ENCODE data around the gene TTLL3. TPM values are rescaled to one million over a fixed set of nuclear protein-coding genes. Genes with fewer than 3 reads are reported as not detected.

Gene TTLL3
- total and polyA plus RNA-seq, 2 of the 4 experiments (the other 2 are of a cell fraction): 6.8 to 43.4 TPM

DNA sequence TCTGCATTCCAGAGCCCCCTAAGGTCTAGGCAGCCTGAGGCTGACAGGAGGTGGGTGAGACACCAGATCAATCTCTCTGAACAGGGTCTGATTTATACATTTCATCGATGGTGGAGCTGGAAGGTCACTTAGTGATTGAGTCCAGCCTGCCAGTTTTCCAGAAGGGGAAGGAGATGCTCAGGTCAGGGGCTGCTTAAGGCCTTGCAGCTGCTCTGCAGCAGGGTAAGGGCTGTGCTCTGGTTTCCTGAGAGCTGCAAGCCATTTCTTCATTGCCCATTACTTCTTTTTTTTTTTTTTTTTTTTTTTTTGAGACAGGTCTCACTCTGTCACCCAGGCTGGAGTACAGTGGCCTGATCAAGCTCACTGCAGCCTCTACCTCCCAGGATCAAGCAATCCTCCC, 28.5 kb upstream of the TTLL3 start:
- Histone ChIP-seq H3K27ac (ENCODE audit: insufficient read depth, low read length) (no peak overlapping the region), H3K4me1 (ENCODE audit: control insufficient read depth, insufficient read depth, low read length) (peaks cover 3% of the 10 kb centered on the region), H2BK15ac (ENCODE audit: low read depth, low read length) (no peak overlapping the region), H4K8ac (ENCODE audit: low read depth in 2 of 2, low read length in 2 of 2) (no peak overlapping the region), H4K91ac (ENCODE audit: insufficient read depth, low read depth, low read length) (no peak overlapping the region), H3K4me3 (ENCODE audit: insufficient read depth, low read depth, low read length) (no peak overlapping the region), H2BK5ac (ENCODE audit: low read depth, low read length, poor library complexity, severe bottlenecking) (no peak overlapping the region), H3K79me1 (ENCODE audit: low read depth in 1 of 2, low read length in 2 of 2) (peaks cover 3% of the 10 kb centered on the region in 2 experiments; a peak in 2 of 4 replicates), H2AFZ (replicated peaks; ENCODE audit: low read length, poor library complexity) (no peak overlapping the region), H3K9me3 (ENCODE audit: control insufficient read depth, insufficient read depth, low read length) (no peaks in the 10 kb centered on the region), H4K20me1 (ENCODE audit: insufficient read depth, low read length) (no peaks in the 10 kb centered on the region), H3K56ac (ENCODE audit: extremely low read depth, insufficient read depth, low read length) (no peak overlapping the region), H4K5ac (ENCODE audit: low read depth, low read length) (no peak overlapping the region), H2AK9ac (replicated peaks; ENCODE audit: low read depth, low read length, poor library complexity) (no peak overlapping the region), H3K9ac (ENCODE audit: low read depth, low read length) (no peak overlapping the region), H3K36me3 (ENCODE audit: control insufficient read depth, insufficient read depth, low read length) (peaks cover 41% of the 10 kb centered on the region), H3K9me1 (ENCODE audit: insufficient read depth, low read length) (peaks cover 9% of the 10 kb centered on the region; the same call in 1 of the 2 replicates), H3K4me2 (ENCODE audit: low read depth, low read length) (no peak overlapping the region), H3K14ac (replicated peaks; ENCODE audit: low read depth, low read length) (no peak overlapping the region), H3K4ac (ENCODE audit: low read depth, low read length) (no peak overlapping the region), H3K23ac (ENCODE audit: low read depth, low read length) (no peak overlapping the region), H2AK5ac (ENCODE audit: low read depth, low read length) (no peak overlapping the region), H2BK20ac (ENCODE audit: low read depth, low read length) (no peak overlapping the region), H3K18ac (ENCODE audit: low read depth, low read length) (no peak overlapping the region), H3K27me3 (ENCODE audit: control insufficient read depth, insufficient read depth, low read length) (no peaks in the 10 kb centered on the region), H2BK120ac (ENCODE audit: low read depth, low read length) (no peak overlapping the region)
- no peak for DNase-seq
- no peak for ATAC-seq (ENCODE audit: low read depth)
- dilution Hi-C loops (cut with HindIII; ENCODE audit: low sequenced_read_pairs, unreplicated experiment) (no loop called here), in situ Hi-C loops (cut with MboI; ENCODE audit: low sequenced_read_pairs) (no loop called here), intact Hi-C loops (cut with micrococcal nuclease) (no loop called here)
- no TSS peak for BruUV-seq (replicated peaks)
- ChIA-PET CTCF (no interaction called here), POLR2A (ENCODE audit: unreplicated experiment) (no interaction called here)
- no peak for TF ChIP-seq RFX5 (IDR thresholded peaks at IDR 0.05; ENCODE audit: low read depth, low read length)
- 40% methylated on average over 1 of the region's 1 CpG; no CpG with 5 or more reads in 1 of the 2 experiments for WGBS, 2 experiments (ENCODE audit: extremely low coverage in 2 of 2, insufficient read length in 1 of 2)
